MM.1S (cell line): ENCODE results near the gene UBIAD1.

ENCODE experiments used
- DNase-seq: peaks from one replicate; pipeline ENCODE4 v3.0.0-alpha.2; 2015
- H2AFZ ChIP-seq: fragments of 300-600 bp; sonication (generic); 2 replicates; pipeline ENCODE4 v1.6.0; 2016; ENCODE audit warnings: antibody characterized with exemption, low read length
- H3F3A ChIP-seq: fragments of 300-600 bp; sonication (generic); 2 replicates; pipeline ENCODE4 v1.6.1; 2016; ENCODE audit warnings: mild to moderate bottlenecking, antibody characterized with exemption, low read length, moderate library complexity, mixed read lengths; ENCODE audit not compliant: insufficient read depth
- H3K27ac ChIP-seq: fragments of 300-600 bp; sonication (generic); 2 replicates; pipeline ENCODE4 v1.5.1; 2016; ENCODE audit warnings: mild to moderate bottlenecking, low read length
- H3K27me3 ChIP-seq: fragments of 300-600 bp; sonication (generic); replicated peaks from 2 replicates; pipeline ENCODE4 v1.6.0; 2016; ENCODE audit warnings: low read length; ENCODE audit not compliant: insufficient read depth
- H3K36me3 ChIP-seq: fragments of 300-600 bp; sonication (generic); replicated peaks from 2 replicates; pipeline ENCODE4 v1.6.1; 2016; ENCODE audit warnings: mild to moderate bottlenecking, low read length, mixed read lengths; ENCODE audit not compliant: insufficient read depth
- H3K4me1 ChIP-seq: fragments of 300-600 bp; sonication (generic); 2 replicates; pipeline ENCODE4 v1.6.1; 2016; ENCODE audit warnings: low read length, mixed read lengths
- H3K4me2 ChIP-seq: fragments of 300-600 bp; sonication (generic); 2 replicates; pipeline ENCODE4 v1.6.0; 2016; ENCODE audit warnings: low read depth, low read length
- H3K4me3 ChIP-seq: fragments of 300-600 bp; sonication (generic); 2 replicates; pipeline ENCODE4 v1.5.1; 2016; ENCODE audit warnings: low read length, mixed read lengths
- H3K79me2 ChIP-seq: fragments of 300-600 bp; sonication (generic); 2 replicates; pipeline ENCODE4 v1.6.1; 2016; ENCODE audit warnings: mixed run types, low read length, mixed read lengths
- H3K9ac ChIP-seq: fragments of 300-600 bp; sonication (generic); 2 replicates; pipeline ENCODE4 v1.6.1; 2016; ENCODE audit warnings: low read length, mixed read lengths
- H3K9me2 ChIP-seq: fragments of 300-600 bp; sonication (generic); replicated peaks from 2 replicates; pipeline ENCODE4 v1.6.1; 2016; ENCODE audit warnings: mild to moderate bottlenecking, low read length, mixed read lengths; ENCODE audit not compliant: insufficient read depth
- H3K9me3 ChIP-seq: fragments of 300-600 bp; sonication (generic); replicated peaks from 2 replicates; pipeline ENCODE4 v1.6.1; 2016; ENCODE audit warnings: mild to moderate bottlenecking, low read length, mixed read lengths; ENCODE audit not compliant: insufficient read depth
- H4K20me1 ChIP-seq: fragments of 300-600 bp; sonication (generic); 2 replicates; pipeline ENCODE4 v1.6.1; 2016; ENCODE audit warnings: mild to moderate bottlenecking, low read length, moderate library complexity, mixed read lengths; ENCODE audit not compliant: insufficient read depth
- EZH2 ChIP-seq: fragments of 300-600 bp; sonication (generic); optimal IDR thresholded peaks from 2 replicates; pipeline ENCODE3; 2017; ENCODE audit warnings: low read depth, mild to moderate bottlenecking, antibody characterized with exemption, low read length, mixed read lengths
- EZH2phosphoT487 ChIP-seq: fragments of 300-600 bp; sonication (generic); IDR thresholded peaks from 2 replicates; pipeline ENCODE4 v1.6.1; 2018; ENCODE audit warnings: antibody characterized with exemption, low read length
- TF ChIP-seq, protein P1 (sequence below): fragments of 300-600 bp; sonication (generic); IDR thresholded peaks from 2 replicates; pipeline ENCODE4 v1.5.1; 2016; ENCODE audit warnings: antibody characterized with exemption, low read length, mixed read lengths

The UBIAD1 gene

DNA sequence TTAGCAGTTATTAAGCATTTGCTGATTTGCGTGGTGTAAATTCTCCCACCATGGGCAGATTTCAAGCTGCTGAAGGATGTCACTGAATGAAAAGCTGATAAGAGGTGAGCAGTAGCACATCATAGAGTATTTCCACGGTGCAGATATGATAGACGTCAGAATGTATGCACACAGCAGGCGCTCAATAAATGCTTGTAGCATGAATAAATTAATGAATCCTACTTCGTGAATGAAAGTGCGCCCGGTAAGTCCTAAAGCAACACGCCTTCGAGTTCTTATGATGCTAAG lies 510 bp upstream of the UBIAD1 start:
- TF ChIP-seq EZH2phosphoT487 (no peak), EZH2 (no peak)
- TF ChIP-seq, protein P1, sequence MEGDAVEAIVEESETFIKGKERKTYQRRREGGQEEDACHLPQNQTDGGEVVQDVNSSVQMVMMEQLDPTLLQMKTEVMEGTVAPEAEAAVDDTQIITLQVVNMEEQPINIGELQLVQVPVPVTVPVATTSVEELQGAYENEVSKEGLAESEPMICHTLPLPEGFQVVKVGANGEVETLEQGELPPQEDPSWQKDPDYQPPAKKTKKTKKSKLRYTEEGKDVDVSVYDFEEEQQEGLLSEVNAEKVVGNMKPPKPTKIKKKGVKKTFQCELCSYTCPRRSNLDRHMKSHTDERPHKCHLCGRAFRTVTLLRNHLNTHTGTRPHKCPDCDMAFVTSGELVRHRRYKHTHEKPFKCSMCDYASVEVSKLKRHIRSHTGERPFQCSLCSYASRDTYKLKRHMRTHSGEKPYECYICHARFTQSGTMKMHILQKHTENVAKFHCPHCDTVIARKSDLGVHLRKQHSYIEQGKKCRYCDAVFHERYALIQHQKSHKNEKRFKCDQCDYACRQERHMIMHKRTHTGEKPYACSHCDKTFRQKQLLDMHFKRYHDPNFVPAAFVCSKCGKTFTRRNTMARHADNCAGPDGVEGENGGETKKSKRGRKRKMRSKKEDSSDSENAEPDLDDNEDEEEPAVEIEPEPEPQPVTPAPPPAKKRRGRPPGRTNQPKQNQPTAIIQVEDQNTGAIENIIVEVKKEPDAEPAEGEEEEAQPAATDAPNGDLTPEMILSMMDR, result no peak
- Histone ChIP-seq H3F3A (0 out of 2 replicates have a peak, but pooled peaks cover 3% of the 10 kb centered on the region), H3K4me2 (peak overlapping the region; percentile 60), H3K27ac (no peak overlapping the region), H3K4me3 (peak overlapping the region; percentile 65), H3K9me2 (no peaks in the 10 kb centered on the region), H3K9me3 (no peaks in the 10 kb centered on the region), H4K20me1 (no peaks in the 10 kb centered on the region), H3K4me1 (peaks cover 15% of the 10 kb centered on the region), H3K27me3 (no peaks in the 10 kb centered on the region), H2AFZ (peak overlapping the region; percentile 81), H3K79me2 (peaks cover 42% of the 10 kb centered on the region), H3K9ac (no peak overlapping the region), H3K36me3 (no peaks in the 10 kb centered on the region)
- peak; percentile 43 for DNase-seq

GRCh38 chr1:11273595-11274234 lies 717 bp downstream of the UBIAD1 start:
- Histone ChIP-seq H3K9ac (peak overlapping the region; percentile 99), H4K20me1 (no peaks in the 10 kb centered on the region), H3K4me3 (peak overlapping the region; percentile 100), H3K9me2 (no peaks in the 10 kb centered on the region), H3K27me3 (no peaks in the 10 kb centered on the region), H3K27ac (peak overlapping the region; percentile 62), H3F3A (0 out of 2 replicates have a peak, but pooled peaks cover 3% of the 10 kb centered on the region), H3K4me2 (peak overlapping the region; percentile 91), H3K4me1 (peaks cover 15% of the 10 kb centered on the region), H3K9me3 (no peaks in the 10 kb centered on the region), H3K36me3 (no peaks in the 10 kb centered on the region), H2AFZ (peak overlapping the region; percentile 52), H3K79me2 (peaks cover 54% of the 10 kb centered on the region)
- DNase-seq, result peak; percentile 30
- no peak for TF ChIP-seq EZH2phosphoT487
- TF ChIP-seq EZH2, result no peak
- TF ChIP-seq, protein P1, result no peak

GRCh38 chr1:11279152-11279551 lies 6.2 kb downstream of the UBIAD1 start:
- Histone ChIP-seq H3K9me3 (no peaks in the 10 kb centered on the region), H4K20me1 (no peaks in the 10 kb centered on the region), H3K36me3 (no peaks in the 10 kb centered on the region), H3K27me3 (no peaks in the 10 kb centered on the region), H3K9me2 (no peaks in the 10 kb centered on the region), H3K79me2 (peaks cover 93% of the 10 kb centered on the region), H2AFZ (no peak overlapping the region), H3K4me3 (no peak overlapping the region), H3K9ac (no peak overlapping the region), H3K27ac (no peak overlapping the region), H3K4me2 (no peak overlapping the region), H3F3A (no peaks in the 10 kb centered on the region), H3K4me1 (peaks cover 24% of the 10 kb centered on the region)
- TF ChIP-seq EZH2phosphoT487 (no peak), EZH2 (no peak)
- DNase-seq, result no peak

GRCh38 chr1:11279630-11280029 lies 6.6 kb downstream of the UBIAD1 start:
- no peaks in the 10 kb centered on the region for H3K27me3 ChIP-seq
- H3K79me2 ChIP-seq, result peaks cover 93% of the 10 kb centered on the region
- H3K9me3 ChIP-seq, result no peaks in the 10 kb centered on the region
- H3K4me1 ChIP-seq, result peaks cover 24% of the 10 kb centered on the region
- no peaks in the 10 kb centered on the region for H3K9me2 ChIP-seq
- no peak overlapping the region for H2AFZ ChIP-seq
- no peaks in the 10 kb centered on the region for H3F3A ChIP-seq
- no peak overlapping the region for H3K27ac ChIP-seq
- H3K4me2 ChIP-seq, result no peak overlapping the region
- H4K20me1 ChIP-seq, result no peaks in the 10 kb centered on the region
- no peak for DNase-seq
- TF ChIP-seq EZH2phosphoT487 (no peak), EZH2 (no peak)
- TF ChIP-seq, protein P1, result no peak
- H3K4me3 ChIP-seq, result no peak overlapping the region
- H3K36me3 ChIP-seq, result no peaks in the 10 kb centered on the region
- no peak overlapping the region for H3K9ac ChIP-seq
